Upper lobe of left lung (tissue), 6 donors: ENCODE data around the gene ENTPD5. TPM values are rescaled to one million over a fixed set of nuclear protein-coding genes. Genes with fewer than 3 reads are reported as not detected.

Experiments
- ATAC-seq, 2 donors: fragments of 200-7000 bp; cut with Tn5 transposase; one replicate each; pipeline ENCODE4 v1.9.1; 2022; ENCODE audit warnings: mild to moderate bottlenecking in 2 of 2, moderate library complexity in 2 of 2; ENCODE audit not compliant: low FRiP score in 2 of 2
- DNase-seq, 2 donors: peaks; one replicate each; pipeline ENCODE4 v3.0.0-alpha.2; 2019 to 2020
- H3K27ac ChIP-seq, 4 donors: fragments of 200-600 bp; sonication (generic); one replicate each; pipeline ENCODE4 v1.5.1; 2016 to 2019
- H3K27me3 ChIP-seq, 4 donors: fragments of 200-600 bp; sonication (generic); one replicate each; pipeline ENCODE4 v1.5.1; 2017 to 2019
- H3K36me3 ChIP-seq, 4 donors: fragments of 200-600 bp; sonication (generic); one replicate each; pipeline ENCODE4 v1.5.1; 2016 to 2019
- H3K4me1 ChIP-seq, 4 donors: fragments of 200-600 bp; sonication (generic); one replicate each; pipeline ENCODE4 v1.5.1; 2018 to 2019
- H3K4me3 ChIP-seq, 4 donors: fragments of 200-600 bp; sonication (generic); one replicate each; pipeline ENCODE4 v1.5.1; 2017 to 2019; ENCODE audit warnings: mild to moderate bottlenecking in 2 of 4, moderate library complexity in 1 of 4
- H3K9me3 ChIP-seq, 4 donors: fragments of 200-600 bp; sonication (generic); one replicate each; pipeline ENCODE4 v1.5.1; 2018 to 2019
- EP300 ChIP-seq, 4 donors: sonication (generic); formaldehyde crosslinking; IDR thresholded peaks; one replicate each; pipeline ENCODE4 v1.5.1; 2017; ENCODE audit warnings: antibody characterized with exemption in 4 of 4, control low read depth in 2 of 4
- POLR2A ChIP-seq, 4 donors: fragments of 450-650 bp; IDR thresholded peaks; one replicate each; pipeline ENCODE4 v1.5.1; 2016 to 2017; ENCODE audit warnings: antibody characterized with exemption in 4 of 4, mild to moderate bottlenecking in 2 of 4
- POLR2AphosphoS5 ChIP-seq, 2 donors: sonication (generic); formaldehyde crosslinking; IDR thresholded peaks; one replicate each; pipeline ENCODE4 v1.5.1; 2017; ENCODE audit warnings: antibody characterized with exemption in 2 of 2
- WGBS, 2 donors: methylation state at CpG; one replicate each; pipeline ENCODE4 v1.1.5; 2017 to 2018; 5-methylcytosine and 5-hydroxymethylcytosine counted together
- total RNA-seq, 6 donors: library from RNA; depleted of rRNA in 4 of 6; stranded (reverse); fragments of >200 nt in 4 of 6; gene quantifications; one replicate each; pipeline versions ENCODE4 v1.1.0 to v1.2.1, GENCODE V29; 2016 to 2021
- TF ChIP-seq, protein P1 (sequence below), 6 experiments: fragments of 450-650 bp in 4 of 6; fragments of 200-600 bp in 2 of 6; sonication (generic) in 2 of 6; IDR thresholded peaks; one replicate each; pipeline ENCODE4 v1.5.1; 2016 to 2019; ENCODE audit warnings: antibody characterized with exemption in 6 of 6
- donor health status: DM: no; HTN: no; CAD: no; lungs with moderate emphysema.
- donor health status: DM: no; HTN: yes; CAD: no; lungs with severe emphysema.

The ENTPD5 gene
- total RNA-seq, 6 donors from 2014 or later = 5.2 to 22.0 (median 12.9) TPM

DNA sequence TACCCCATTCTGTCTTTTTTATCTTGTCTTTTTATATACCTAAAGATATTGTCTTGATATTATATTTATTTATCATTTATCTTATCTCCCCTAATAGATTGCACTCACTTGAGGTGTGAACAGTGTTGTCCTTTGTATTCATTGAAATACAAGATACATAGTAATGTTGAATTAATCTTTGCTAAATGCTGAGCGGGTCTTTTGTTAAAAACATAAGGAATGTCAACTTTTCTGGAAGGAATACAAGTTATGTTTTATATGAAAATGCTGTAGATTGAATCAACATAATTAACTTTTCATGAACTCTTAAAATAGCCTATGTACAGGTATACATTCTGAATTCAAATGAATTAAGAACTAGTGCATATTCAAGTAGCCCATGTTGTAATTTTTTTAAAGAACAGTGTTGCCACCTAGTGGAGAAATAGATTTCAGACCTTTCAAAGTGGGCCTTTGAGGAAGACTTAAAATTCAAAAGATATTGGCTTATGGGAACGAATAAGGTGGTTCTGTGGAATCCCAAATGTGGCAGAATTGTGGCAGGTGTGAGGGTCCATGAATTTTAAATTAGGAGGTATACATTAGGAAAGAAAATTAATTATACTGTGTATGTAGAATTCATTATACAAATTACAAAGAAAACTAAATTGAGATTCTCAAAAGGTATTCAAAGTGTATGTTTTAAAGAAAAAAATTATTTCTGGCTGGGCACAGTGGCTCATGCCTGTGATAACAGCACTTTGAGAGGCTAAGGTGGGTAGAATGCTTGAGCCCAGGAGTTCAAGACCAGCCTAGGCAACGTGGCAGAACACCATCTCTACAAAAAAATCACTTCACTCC lies 19.2 kb upstream of the ENTPD5 start:
- H3K4me3 ChIP-seq = no peak overlapping the region

DNA sequence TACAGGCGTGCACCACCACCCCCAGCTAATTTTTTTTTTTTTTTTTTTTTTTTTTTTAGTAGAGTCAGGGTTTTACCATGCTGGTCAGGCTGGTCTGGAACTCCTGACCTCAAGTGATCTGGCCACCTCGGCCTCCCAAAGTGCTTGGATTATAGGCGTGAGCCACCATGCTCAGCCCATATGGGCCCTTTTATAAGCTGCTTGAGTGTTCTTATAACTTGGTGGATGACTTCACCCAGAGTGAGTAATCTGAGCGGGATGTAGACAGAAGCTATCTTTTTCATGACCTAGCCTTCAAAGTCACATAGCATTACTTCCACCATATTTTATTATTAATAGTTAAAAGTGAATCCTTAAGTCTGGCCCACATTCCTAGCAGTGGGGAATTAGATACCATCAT lies 16.5 kb upstream of the ENTPD5 start:
- whole genome bisulfite sequencing, 2 donors = 89 to 94% methylated on average over 4 of the region's 4 CpGs

More for the DNA sequence above, 19.2 kb upstream of the ENTPD5 start:
- WGBS, 2 donors = 66 to 68% methylated on average over 3 of the region's 3 CpGs
- Histone ChIP-seq H3K36me3 (no peaks in the 10 kb centered on the region), H3K27me3 (no peaks in the 10 kb centered on the region), H3K4me1 (no peaks in the 10 kb centered on the region), H3K27ac (no peak overlapping the region), H3K9me3 (no peaks in the 10 kb centered on the region)
- TF ChIP-seq POLR2A (IDR thresholded peaks at IDR 0.05) = no peak
- TF ChIP-seq, protein P1, sequence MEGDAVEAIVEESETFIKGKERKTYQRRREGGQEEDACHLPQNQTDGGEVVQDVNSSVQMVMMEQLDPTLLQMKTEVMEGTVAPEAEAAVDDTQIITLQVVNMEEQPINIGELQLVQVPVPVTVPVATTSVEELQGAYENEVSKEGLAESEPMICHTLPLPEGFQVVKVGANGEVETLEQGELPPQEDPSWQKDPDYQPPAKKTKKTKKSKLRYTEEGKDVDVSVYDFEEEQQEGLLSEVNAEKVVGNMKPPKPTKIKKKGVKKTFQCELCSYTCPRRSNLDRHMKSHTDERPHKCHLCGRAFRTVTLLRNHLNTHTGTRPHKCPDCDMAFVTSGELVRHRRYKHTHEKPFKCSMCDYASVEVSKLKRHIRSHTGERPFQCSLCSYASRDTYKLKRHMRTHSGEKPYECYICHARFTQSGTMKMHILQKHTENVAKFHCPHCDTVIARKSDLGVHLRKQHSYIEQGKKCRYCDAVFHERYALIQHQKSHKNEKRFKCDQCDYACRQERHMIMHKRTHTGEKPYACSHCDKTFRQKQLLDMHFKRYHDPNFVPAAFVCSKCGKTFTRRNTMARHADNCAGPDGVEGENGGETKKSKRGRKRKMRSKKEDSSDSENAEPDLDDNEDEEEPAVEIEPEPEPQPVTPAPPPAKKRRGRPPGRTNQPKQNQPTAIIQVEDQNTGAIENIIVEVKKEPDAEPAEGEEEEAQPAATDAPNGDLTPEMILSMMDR (IDR thresholded peaks at IDR 0.05) = peak; percentile 39 to 60 (median 56)
- DNase-seq (no peak), ATAC-seq (peak in 1 of 2 donors; percentile 41)

DNA sequence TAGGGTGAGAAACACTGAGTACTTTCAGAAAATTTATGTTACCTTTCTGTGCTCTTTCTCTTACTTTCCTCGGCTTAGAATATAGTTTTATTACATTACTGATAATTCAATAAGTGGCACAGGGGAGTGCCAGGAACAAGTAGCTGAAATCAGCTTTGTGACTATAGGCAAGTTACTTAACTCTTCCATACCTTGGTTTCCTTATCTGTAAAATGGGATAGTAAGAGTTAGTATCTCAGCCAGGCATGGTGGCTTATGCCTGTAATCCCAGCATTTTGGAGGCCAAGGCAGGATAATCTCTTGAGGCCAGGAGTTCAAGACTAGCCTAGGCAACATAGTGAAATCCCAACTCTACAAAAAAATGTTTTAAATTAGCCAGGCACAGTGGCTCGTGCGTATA lies 15.5 kb upstream of the ENTPD5 start:
- no peak for DNase-seq
- Histone ChIP-seq H3K4me3 (no peak overlapping the region), H3K27me3 (no peaks in the 10 kb centered on the region), H3K27ac (no peak overlapping the region), H3K36me3 (no peaks in the 10 kb centered on the region), H3K4me1 (no peaks in the 10 kb centered on the region), H3K9me3 (no peaks in the 10 kb centered on the region)
- no peak for ATAC-seq
- TF ChIP-seq, protein P1 (IDR thresholded peaks at IDR 0.05) = no peak
- TF ChIP-seq EP300 (IDR thresholded peaks at IDR 0.05) (no peak), POLR2AphosphoS5 (IDR thresholded peaks at IDR 0.05) (no peak), POLR2A (IDR thresholded peaks at IDR 0.05) (no peak)
- 76 to 96% methylated on average over 3 of the region's 3 CpGs for WGBS, 2 donors

More for the DNA sequence above, 16.5 kb upstream of the ENTPD5 start:
- Histone ChIP-seq H3K4me3 (no peak overlapping the region), H3K4me1 (no peaks in the 10 kb centered on the region), H3K9me3 (no peaks in the 10 kb centered on the region), H3K27me3 (no peaks in the 10 kb centered on the region), H3K36me3 (no peaks in the 10 kb centered on the region), H3K27ac (no peak overlapping the region)
- TF ChIP-seq, protein P1 (IDR thresholded peaks at IDR 0.05) = no peak
- no peak for TF ChIP-seq EP300 (IDR thresholded peaks at IDR 0.05)
- TF ChIP-seq POLR2AphosphoS5 (IDR thresholded peaks at IDR 0.05) = no peak
- no peak for TF ChIP-seq POLR2A (IDR thresholded peaks at IDR 0.05)
- no peak for ATAC-seq
- DNase-seq = no peak

DNA sequence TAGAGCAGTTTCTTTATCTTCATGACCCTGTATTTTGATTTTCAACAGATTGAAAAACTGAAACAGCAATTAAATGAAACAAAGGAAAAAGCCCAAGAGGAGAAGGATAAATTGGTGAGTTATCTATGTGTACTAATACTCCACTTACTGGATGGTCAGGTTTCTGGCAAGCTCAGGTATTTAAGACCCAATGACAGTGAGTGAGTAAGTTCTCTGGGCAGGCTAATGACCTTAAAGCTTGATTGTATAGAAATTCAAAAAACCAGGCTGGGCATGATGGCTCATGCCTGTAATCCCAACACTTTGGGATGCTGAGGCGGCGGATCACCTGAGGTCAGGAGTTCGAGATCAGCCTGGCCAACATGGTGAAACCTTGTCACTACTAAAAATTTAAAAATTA lies 10.0 kb upstream of the ENTPD5 start:
- Histone ChIP-seq H3K27me3 (no peaks in the 10 kb centered on the region), H3K4me1 (no peaks in the 10 kb centered on the region), H3K27ac (no peak overlapping the region), H3K4me3 (no peak overlapping the region), H3K36me3 (no peaks in the 10 kb centered on the region), H3K9me3 (no peaks in the 10 kb centered on the region)
- TF ChIP-seq EP300 (IDR thresholded peaks at IDR 0.05) (no peak), POLR2AphosphoS5 (IDR thresholded peaks at IDR 0.05) (no peak), POLR2A (IDR thresholded peaks at IDR 0.05) (no peak)
- TF ChIP-seq, protein P1 (IDR thresholded peaks at IDR 0.05) = no peak
- WGBS, 2 donors = 94 to 96% methylated on average over 3 of the region's 3 CpGs
- ATAC-seq = no peak
- DNase-seq = no peak

DNA sequence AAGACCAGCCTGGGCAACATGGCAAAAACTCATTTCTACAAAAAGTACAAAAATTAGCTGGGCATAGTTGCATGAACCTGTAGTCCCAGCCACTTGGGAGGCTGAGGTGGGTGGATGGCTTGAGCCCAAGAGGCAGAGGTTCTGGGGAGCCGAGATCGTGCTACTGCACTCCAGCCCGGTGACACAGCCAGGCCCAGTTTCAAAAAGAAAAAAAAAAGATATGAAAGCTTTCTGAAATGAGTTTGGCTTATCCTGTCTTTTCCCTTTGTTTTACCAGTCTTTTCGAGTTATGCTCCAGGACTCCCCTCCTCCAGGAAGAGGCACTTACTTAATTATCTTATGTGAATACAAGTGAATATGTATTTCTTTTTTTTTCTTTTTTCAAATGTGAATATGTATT lies 3.3 kb upstream of the ENTPD5 start:
- DNase-seq (no peak), ATAC-seq (no peak)
- Histone ChIP-seq H3K9me3 (no peaks in the 10 kb centered on the region), H3K27me3 (no peaks in the 10 kb centered on the region), H3K36me3 (no peaks in the 10 kb centered on the region), H3K4me1 (peaks cover 9 to 18% (median 14%) of the 10 kb centered on the region in 4 donors), H3K4me3 (no peak overlapping the region), H3K27ac (no peak overlapping the region)
- 96 to 97% methylated on average over 4 of the region's 4 CpGs for WGBS, 2 donors
- TF ChIP-seq POLR2AphosphoS5 (IDR thresholded peaks at IDR 0.05) (no peak), EP300 (IDR thresholded peaks at IDR 0.05) (no peak), POLR2A (IDR thresholded peaks at IDR 0.05) (no peak)
- TF ChIP-seq, protein P1 (IDR thresholded peaks at IDR 0.05) = no peak
